WERI-Rb-1 (cell line): ENCODE results near the gene PARVA.

Source experiments
- DNase-seq: peaks from one replicate; pipeline ENCODE4 v3.0.0-alpha.2; 2020
- H3K27ac ChIP-seq: fragments of 250-450 bp; sonication (Bioruptor Pico); 2 replicates; pipeline ENCODE4 v1.5.1; 2020; ENCODE audit warnings: mild to moderate bottlenecking, moderate library complexity
- H3K27me3 ChIP-seq: fragments of 250-450 bp; sonication (Bioruptor Pico); 2 replicates; pipeline ENCODE4 v1.5.1; 2021; ENCODE audit warnings: mild to moderate bottlenecking, low read depth, moderate library complexity; ENCODE audit not compliant: insufficient read depth, severe bottlenecking
- H3K36me3 ChIP-seq: fragments of 250-450 bp; sonication (Bioruptor Pico); 2 replicates; pipeline ENCODE4 v1.5.1; 2020; ENCODE audit warnings: mild to moderate bottlenecking, moderate library complexity
- H3K4me3 ChIP-seq: 2 replicates; pipeline ENCODE4 v1.5.1; 2011; ENCODE audit warnings: low read depth, mild to moderate bottlenecking, control low read depth, low read length
- H3K9me3 ChIP-seq: fragments of 250-450 bp; sonication (Bioruptor Pico); 2 replicates; pipeline ENCODE4 v1.5.1; 2021; ENCODE audit warnings: mild to moderate bottlenecking, moderate library complexity; ENCODE audit not compliant: severe bottlenecking
- TF ChIP-seq, protein P1 (sequence below): IDR thresholded peaks from 2 replicates; pipeline ENCODE4 v1.5.1; 2011; ENCODE audit warnings: low read depth, mild to moderate bottlenecking, control low read depth, inconsistent platforms, low read length

PARVA gene

DNA sequence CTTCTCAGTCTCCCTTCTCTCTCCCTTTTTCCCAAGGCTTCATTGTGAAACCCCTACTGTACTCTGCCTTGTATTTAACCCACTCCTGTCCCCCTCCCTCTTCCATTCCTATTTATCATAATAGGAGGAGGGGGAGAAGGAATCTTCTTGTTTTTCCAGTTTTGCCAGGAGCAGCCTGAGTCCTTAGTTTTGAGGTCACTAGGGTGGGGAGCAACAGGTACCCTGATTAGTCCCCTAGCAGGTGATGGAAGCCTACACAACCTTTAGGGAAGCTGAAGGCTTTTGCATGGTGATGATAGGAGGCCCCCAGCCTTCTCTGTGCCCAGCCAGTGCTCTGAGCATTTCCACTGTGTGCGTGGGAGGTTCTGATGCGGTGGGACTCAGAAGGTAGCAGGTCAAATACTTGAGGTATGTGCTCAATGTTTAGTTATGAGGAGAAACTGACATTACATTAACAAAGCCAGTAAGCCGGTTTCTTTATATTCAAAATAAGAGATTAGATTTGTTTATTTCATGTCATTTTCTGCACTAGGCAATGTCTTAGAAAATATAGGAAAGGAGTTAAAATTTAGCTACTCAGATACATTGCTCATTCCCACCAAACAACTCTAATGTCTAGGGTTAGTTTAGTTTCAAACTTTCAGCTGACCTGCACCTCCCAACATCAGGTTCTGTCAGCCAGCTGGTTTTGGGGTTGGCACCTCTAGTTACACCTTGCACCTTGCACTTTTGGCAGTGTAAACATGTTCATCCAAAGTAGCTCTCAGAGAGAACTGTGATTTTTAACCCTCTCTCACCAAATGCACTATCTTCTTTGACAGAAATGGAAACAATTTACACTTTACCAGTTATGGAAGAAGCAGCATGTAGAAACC, 26.0 kb downstream of the PARVA start:
- Histone ChIP-seq H3K36me3 (no peaks in the 10 kb centered on the region), H3K9me3 (no peaks in the 10 kb centered on the region), H3K27me3 (no peaks in the 10 kb centered on the region), H3K27ac (no peak overlapping the region), H3K4me3 (no peak overlapping the region)
- TF ChIP-seq, protein P1, sequence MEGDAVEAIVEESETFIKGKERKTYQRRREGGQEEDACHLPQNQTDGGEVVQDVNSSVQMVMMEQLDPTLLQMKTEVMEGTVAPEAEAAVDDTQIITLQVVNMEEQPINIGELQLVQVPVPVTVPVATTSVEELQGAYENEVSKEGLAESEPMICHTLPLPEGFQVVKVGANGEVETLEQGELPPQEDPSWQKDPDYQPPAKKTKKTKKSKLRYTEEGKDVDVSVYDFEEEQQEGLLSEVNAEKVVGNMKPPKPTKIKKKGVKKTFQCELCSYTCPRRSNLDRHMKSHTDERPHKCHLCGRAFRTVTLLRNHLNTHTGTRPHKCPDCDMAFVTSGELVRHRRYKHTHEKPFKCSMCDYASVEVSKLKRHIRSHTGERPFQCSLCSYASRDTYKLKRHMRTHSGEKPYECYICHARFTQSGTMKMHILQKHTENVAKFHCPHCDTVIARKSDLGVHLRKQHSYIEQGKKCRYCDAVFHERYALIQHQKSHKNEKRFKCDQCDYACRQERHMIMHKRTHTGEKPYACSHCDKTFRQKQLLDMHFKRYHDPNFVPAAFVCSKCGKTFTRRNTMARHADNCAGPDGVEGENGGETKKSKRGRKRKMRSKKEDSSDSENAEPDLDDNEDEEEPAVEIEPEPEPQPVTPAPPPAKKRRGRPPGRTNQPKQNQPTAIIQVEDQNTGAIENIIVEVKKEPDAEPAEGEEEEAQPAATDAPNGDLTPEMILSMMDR, result no peak
- no peak for DNase-seq

GRCh38 chr11:12403997-12404350, 26.6 kb downstream of the PARVA start:
- no peaks in the 10 kb centered on the region for H3K27me3 ChIP-seq
- H3K4me3 ChIP-seq, result no peak overlapping the region
- TF ChIP-seq, protein P1, result no peak
- no peaks in the 10 kb centered on the region for H3K9me3 ChIP-seq
- no peak overlapping the region for H3K27ac ChIP-seq
- DNase-seq, result no peak
- H3K36me3 ChIP-seq, result no peaks in the 10 kb centered on the region

GRCh38 chr11:12404436-12404835, 27.1 kb downstream of the PARVA start:
- DNase-seq, result no peak
- H3K9me3 ChIP-seq, result no peaks in the 10 kb centered on the region
- no peak overlapping the region for H3K4me3 ChIP-seq
- no peaks in the 10 kb centered on the region for H3K36me3 ChIP-seq
- TF ChIP-seq, protein P1, result no peak
- no peak overlapping the region for H3K27ac ChIP-seq
- no peaks in the 10 kb centered on the region for H3K27me3 ChIP-seq

DNA sequence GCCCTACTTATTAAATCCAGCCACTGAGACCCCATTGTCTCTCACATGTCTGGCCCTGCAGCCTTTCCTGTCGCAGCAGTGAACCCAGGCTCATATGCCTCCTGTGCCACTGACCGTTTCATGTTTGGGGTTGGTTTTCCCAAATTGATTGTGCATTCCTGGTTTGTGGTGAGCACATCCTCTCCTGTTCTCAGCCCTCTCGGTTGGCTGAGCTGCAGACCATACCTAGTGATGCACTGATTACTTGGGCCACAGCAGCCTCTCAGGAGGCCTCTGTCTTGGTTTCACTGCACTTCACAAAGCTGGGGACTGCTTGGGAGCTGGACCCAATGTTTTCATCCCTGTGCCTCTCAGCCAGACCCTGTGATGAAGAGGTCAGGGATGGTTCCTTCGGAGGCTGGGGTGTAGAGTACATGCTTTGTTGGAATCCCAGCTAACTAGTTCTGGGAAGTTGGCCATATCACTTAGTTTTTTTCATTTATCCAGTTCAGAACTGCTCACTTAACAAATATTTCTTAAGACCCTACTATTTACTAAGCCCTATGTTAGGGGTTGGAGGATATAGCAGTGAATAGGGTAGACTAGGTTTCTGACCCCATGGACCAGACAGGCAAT, 30.9 kb downstream of the PARVA start:
- Histone ChIP-seq H3K36me3 (no peaks in the 10 kb centered on the region), H3K27ac (no peak overlapping the region), H3K4me3 (no peak overlapping the region), H3K9me3 (no peaks in the 10 kb centered on the region), H3K27me3 (no peaks in the 10 kb centered on the region)
- TF ChIP-seq, protein P1, result no peak
- DNase-seq, result no peak

DNA sequence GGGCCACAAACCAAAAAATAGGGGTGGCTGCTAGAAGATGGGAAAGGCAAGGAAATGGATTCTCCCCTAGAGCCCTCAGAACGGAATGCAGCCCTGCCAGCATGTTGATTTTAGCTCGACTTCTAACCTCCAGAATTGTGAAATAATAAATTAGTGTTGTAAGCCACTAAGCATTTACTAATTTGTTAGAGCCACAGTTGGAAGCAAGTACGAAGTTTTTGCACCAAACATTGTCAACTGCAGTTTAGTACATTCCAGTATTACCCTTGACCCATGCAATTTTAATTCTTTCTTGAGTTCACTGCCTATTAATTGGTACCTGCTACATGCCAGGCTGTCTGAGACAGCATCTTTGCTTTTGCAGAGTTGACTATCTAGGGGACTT, 32.2 kb downstream of the PARVA start:
- TF ChIP-seq, protein P1, result no peak
- Histone ChIP-seq H3K27me3 (no peaks in the 10 kb centered on the region), H3K9me3 (no peaks in the 10 kb centered on the region), H3K36me3 (no peaks in the 10 kb centered on the region), H3K4me3 (no peak overlapping the region), H3K27ac (no peak overlapping the region)
- no peak for DNase-seq
